ENCODE measurements around the gene NCOA1.

DNA sequence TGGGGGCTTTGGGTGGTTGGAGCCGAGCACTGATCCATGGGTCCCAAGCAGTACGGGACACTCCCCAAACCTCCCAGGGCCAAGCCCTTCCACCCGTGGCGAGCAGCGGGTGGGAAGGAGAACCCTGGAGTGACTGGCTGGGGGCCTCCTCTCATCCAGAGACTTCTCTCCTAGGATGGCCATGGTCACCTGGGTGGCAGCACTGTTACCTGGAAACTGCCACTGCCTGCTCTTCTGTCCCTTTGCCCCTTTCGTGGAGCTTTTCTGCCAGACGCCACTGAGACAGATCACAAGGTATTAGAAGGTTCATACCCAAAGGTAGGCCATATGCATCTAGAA lies 329.1 kb downstream of the NCOA1 start:
- TF ChIP-seq, protein P1, sequence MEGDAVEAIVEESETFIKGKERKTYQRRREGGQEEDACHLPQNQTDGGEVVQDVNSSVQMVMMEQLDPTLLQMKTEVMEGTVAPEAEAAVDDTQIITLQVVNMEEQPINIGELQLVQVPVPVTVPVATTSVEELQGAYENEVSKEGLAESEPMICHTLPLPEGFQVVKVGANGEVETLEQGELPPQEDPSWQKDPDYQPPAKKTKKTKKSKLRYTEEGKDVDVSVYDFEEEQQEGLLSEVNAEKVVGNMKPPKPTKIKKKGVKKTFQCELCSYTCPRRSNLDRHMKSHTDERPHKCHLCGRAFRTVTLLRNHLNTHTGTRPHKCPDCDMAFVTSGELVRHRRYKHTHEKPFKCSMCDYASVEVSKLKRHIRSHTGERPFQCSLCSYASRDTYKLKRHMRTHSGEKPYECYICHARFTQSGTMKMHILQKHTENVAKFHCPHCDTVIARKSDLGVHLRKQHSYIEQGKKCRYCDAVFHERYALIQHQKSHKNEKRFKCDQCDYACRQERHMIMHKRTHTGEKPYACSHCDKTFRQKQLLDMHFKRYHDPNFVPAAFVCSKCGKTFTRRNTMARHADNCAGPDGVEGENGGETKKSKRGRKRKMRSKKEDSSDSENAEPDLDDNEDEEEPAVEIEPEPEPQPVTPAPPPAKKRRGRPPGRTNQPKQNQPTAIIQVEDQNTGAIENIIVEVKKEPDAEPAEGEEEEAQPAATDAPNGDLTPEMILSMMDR (IDR thresholded peaks at IDR 0.05 in 4 of 5, conservative IDR thresholded peaks at IDR 0.05 in 1 of 5) = no peak
- TF ChIP-seq POLR2A (IDR thresholded peaks at IDR 0.05) = no peak
